GM21381 (cell line): Measurements from ENCODE around the gene RNF217.
"Not testable (repeated sequence)": the region's sequence is repeated elsewhere in the genome, so short reads cannot be mapped to it uniquely, and the experiment has no call there.

Source experiments
- ATAC-seq: cut with Tn5 transposase; IDR thresholded peaks from one replicate; pipeline ENCODE4 v1.9.1; 2021; ENCODE audit warnings: mild to moderate bottlenecking, moderate library complexity; ENCODE audit not compliant: unreplicated experiment

The RNF217 gene

DNA sequence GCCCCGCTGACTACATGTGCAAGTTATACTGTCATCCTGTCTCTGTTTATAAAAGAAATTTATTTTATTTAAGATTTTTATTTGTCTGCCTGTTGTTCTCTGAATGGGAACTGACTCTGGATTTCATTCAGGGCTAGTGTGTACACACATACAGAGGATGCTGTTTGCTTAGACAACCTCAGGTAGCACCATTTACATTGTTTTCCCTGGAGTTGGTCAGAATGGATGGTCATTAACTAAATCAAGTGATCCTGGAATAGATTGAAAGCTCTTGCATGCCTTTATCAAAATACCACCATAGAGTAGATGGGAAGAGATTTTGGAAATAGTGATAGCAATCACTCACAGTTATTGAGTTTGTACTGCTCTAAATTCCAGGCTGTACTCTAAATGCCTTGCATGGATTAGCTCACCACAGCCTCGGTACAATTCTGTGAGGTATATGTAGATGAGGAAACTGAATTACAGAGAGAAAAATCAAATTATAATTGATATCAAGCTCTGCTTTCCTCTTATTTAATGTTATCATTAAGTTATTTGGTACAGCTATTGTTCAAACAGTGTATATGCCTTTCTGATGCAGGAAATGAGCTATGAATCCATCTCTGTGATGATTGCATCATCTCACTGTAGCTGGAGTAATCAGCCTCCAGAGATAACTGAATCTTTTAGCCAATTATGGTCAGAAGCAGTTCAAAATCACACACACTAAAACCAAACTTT lies 51.9 kb downstream of the RNF217 start:
- ATAC-seq: no peak

DNA sequence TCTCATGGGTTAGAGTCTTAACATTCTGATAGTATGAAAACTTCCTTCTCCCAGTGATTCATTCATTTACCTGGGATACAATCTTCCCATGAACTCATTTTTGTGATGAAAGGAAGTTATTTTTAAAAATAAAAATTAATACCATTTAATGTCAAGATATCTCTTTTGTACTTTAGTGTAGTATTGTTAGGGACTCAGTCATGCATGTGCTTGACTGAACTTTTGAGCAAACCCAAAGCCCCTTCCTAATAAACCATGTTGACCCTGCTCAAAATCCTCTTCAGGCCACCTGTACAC lies 52.4 kb downstream of the RNF217 start:
- ATAC-seq: no peak

GRCh38 chr6:125015152-125015551 lies 52.9 kb downstream of the RNF217 start:
- ATAC-seq: no peak

- ATAC-seq: no peak
These were observed 55.9 kb downstream of the RNF217 start for GRCh38 chr6:125018136-125018535.

- no peak for ATAC-seq
These were observed 57.0 kb downstream of the RNF217 start for GRCh38 chr6:125019281-125019680.

- no peak for ATAC-seq
These were observed 57.7 kb downstream of the RNF217 start for GRCh38 chr6:125019918-125020317.

DNA sequence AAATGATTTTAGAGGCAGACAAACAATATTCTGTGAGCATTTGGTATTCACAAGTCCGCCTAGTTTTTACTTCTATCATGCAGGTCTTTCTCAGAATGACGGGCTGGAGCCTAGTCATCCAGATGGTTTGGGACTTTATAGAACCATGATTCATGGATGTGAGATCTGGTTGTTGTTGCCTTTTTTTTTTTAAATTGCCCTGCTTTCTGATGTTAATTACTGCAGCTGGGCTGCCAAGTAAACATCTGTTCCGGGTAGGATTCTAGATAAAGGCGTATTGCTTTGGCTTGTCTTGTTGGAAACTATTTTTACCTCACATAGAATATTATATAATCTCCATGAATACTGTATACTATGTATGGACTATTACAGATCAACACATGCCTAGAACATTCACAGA lies 58.1 kb downstream of the RNF217 start:
- no peak for ATAC-seq

- ATAC-seq: no peak
These were observed 60.3 kb downstream of the RNF217 start for GRCh38 chr6:125022391-125022989.

DNA sequence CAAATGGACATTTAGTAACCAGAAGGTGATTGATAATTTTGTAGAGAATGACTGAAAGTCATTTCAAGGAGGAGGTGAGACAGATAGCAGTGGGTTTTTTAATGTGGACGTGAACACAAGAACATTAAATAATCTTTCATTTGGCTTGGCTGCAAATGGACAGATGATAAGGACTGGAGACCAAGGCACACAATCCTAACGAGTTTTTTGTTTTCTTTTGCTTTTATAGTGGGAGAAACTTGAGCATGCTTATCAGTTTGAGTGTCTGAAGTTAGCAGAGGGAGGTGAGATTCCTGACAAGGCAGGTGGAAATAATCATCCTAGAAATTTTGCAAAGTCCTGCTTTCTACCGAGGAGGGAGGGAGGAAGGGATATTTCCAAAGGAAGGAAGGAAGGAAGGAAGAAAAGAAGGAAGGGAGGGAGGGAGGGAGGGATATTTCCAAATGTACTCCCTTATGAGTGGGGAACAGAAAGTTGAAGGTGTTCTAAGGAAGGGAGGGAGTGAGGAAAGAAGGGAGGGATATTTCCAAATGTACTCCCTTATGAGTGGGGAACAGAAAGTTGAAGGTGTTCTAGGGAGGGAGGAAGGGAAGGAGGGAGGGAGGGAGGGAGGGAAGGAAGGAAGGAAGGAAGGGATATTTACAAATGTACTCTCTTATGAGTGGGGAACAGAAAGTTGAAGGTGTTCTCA lies 63.1 kb downstream of the RNF217 start:
- no peak for ATAC-seq

DNA sequence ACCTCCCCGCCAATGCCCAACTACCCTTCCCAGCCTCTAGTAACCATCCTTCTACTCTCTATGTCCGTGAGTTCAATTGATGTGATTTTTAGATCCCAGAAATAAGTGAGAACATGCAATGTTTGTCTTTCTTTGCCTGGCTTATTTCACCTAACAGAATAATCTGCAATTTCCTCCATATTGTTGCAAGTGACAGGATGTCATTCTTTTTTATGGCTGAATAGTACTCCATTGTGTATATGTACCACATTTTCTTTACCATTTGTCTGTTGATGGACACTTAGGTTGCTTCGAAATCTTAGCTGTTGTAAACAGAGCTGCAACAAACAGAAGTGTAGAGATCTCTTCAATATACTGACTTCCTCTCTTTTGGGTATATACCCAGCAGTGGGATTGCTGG lies 65.0 kb downstream of the RNF217 start:
- ATAC-seq: no peak

DNA sequence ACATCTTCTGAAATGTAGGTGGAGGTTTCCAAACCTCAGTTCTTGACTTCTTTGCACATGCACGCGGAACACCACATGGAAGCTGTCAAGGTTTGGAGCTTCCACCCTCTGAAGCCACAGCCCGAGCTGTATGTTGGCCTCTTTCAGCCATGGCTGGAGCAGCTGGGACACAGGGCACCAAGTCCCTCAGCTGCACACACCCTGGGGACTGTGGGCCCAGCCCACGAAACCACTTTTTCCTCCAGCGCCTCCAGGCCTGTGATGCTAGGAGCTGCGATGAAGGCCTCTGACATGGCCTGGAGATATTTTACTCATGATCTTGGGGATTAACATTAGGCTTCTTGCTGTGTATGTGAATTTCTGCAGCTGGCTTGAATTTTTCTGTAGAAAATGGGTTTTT lies 68.7 kb downstream of the RNF217 start:
- no peak for ATAC-seq

- ATAC-seq: no peak
These were observed 69.1 kb downstream of the RNF217 start for GRCh38 chr6:125031385-125031784.

GRCh38 chr6:125034929-125035328 lies 72.7 kb downstream of the RNF217 start:
- ATAC-seq: not testable (repeated sequence)

DNA sequence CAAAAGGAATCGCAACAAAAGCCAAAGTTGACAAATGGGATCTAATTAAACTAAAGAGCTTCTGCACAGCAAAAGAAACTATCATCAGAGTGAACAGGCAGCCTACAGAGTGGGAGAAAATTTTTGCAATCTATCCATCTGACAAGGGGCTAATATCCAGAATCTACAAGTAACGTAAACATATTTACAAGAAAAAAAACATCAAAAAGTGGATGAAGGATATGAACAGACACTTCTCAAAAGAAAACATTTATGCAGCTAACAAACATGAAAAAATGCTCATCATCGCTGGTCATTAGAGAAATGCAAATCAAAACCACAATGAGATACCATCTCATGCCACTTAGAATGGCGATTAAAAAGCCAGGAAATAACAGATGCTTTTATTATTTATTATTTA lies 74.2 kb downstream of the RNF217 start:
- ATAC-seq: not testable (repeated sequence)

- no peak for ATAC-seq
These were observed 75.6 kb downstream of the RNF217 start for GRCh38 chr6:125037827-125038226.

DNA sequence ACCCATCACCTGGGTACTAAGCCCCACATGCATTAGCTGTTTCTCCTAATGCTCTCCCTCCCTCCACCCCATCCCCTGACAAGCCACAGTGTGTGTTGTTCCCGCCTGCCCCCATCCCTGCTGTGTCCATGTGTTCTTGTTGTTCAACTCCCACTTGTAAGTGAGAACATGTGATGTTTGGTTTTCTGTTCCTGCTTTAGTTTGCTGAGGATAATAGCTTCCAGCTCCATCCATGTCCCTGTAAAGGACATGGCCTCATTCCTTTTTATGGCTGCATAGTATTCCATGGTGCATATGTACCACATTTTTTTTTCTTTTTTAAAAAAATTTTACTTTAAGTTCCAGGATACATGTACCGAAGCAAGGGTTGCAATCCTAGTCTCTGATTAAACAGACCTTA lies 76.7 kb downstream of the RNF217 start:
- ATAC-seq: no peak

- no peak for ATAC-seq
These were observed 79.7 kb downstream of the RNF217 start for GRCh38 chr6:125041740-125042459.

GRCh38 chr6:125044066-125044465 lies 81.8 kb downstream of the RNF217 start:
- ATAC-seq: no peak

- ATAC-seq: no peak
These were observed 82.4 kb downstream of the RNF217 start for GRCh38 chr6:125044667-125045066.

GRCh38 chr6:125046107-125046925 lies 84.1 kb downstream of the RNF217 start:
- ATAC-seq: no peak

- no peak for ATAC-seq
These were observed 86.0 kb downstream of the RNF217 start for GRCh38 chr6:125048274-125048673.
